Subcutaneous preadipocyte (primary cell): ENCODE data around the gene SPATA2L. TPM values are rescaled to one million over a fixed set of nuclear protein-coding genes. Genes with fewer than 3 reads are reported as not detected.

Experiments used
- total RNA-seq: library from RNA; depleted of rRNA; stranded (reverse); fragments of >200 nt; gene quantifications from 2 replicates; pipeline ENCODE4 v1.2.3, GENCODE V29; 2012

SPATA2L gene
- total RNA-seq = 9.6 and 11.5 TPM in 2 replicates

GRCh38 chr16:89701425-89702406 is at the start of gene SPATA2L:
SPATA2L (minus strand) TSS chr16:89701705; CDS start chr16:89701232, 473 bp downstream.

GRCh38 chr16:89720813-89721545 is 19.5 kb upstream of the SPATA2L start, which contains the start of the genes VPS9D1 and ZNF276:
VPS9D1 (minus strand) TSS chr16:89720898; CDS start chr16:89720861, 37 bp downstream.
ZNF276 (plus strand) TSS chr16:89721537; CDS start chr16:89721641, 104 bp downstream.

GRCh38 chr16:89686520-89687091 is 14.9 kb downstream of the SPATA2L start, which contains the start of gene CDK10:
CDK10 (plus strand) TSS chr16:89686689; CDS start chr16:89686711, 22 bp downstream.

GRCh38 chr16:89657442-89658220 is 43.9 kb downstream of the SPATA2L start, which contains the start of the genes CHMP1A and SPATA33:
CHMP1A (minus strand) TSS chr16:89657708; CDS start chr16:89657588, 120 bp downstream.
SPATA33 (plus strand) TSS chr16:89657836; CDS start chr16:89657912, 76 bp downstream.

Other genes starting within 250 kb of the SPATA2L start
- 63.9 and 84.5 TPM in 2 replicates for gene ANKRD11, start 211.1 kb downstream of the SPATA2L start, total RNA-seq
- 86.7 and 119 TPM in 2 replicates for gene SPG7, start 193.3 kb downstream of the SPATA2L start, total RNA-seq
- gene RPL13, start 141.0 kb downstream of the SPATA2L start, total RNA-seq = 2,094 and 3,716 TPM in 2 replicates
- 12.1 and 29.9 TPM in 2 replicates for gene CPNE7, start 125.9 kb downstream of the SPATA2L start, total RNA-seq
- gene DPEP1, start 88.1 kb downstream of the SPATA2L start, total RNA-seq = not detected in 2 replicates
- gene CHMP1A, start 44.0 kb downstream of the SPATA2L start, total RNA-seq = 107 and 114 TPM in 2 replicates
- gene SPATA33, start 43.9 kb downstream of the SPATA2L start, total RNA-seq = 2.6 and 2.9 TPM in 2 replicates
- 32.3 and 33.8 TPM in 2 replicates for gene CDK10, start 15.0 kb downstream of the SPATA2L start, total RNA-seq
- 6.8 and 7.7 TPM in 2 replicates for gene VPS9D1, start 19.2 kb upstream of the SPATA2L start, total RNA-seq
- gene ZNF276, start 19.8 kb upstream of the SPATA2L start, total RNA-seq = 8.8 and 16.2 TPM in 2 replicates
- gene FANCA, start 114.9 kb upstream of the SPATA2L start, total RNA-seq = 17.3 and 35.8 TPM in 2 replicates
- gene SPIRE2, start 126.8 kb upstream of the SPATA2L start, total RNA-seq = 2.6 and 3.9 TPM in 2 replicates
- 159 and 180 TPM in 2 replicates for gene TCF25, start 171.9 kb upstream of the SPATA2L start, total RNA-seq
- 3.3 TPM in 2 replicates for gene MC1R, start 217.2 kb upstream of the SPATA2L start, total RNA-seq
- gene TUBB3, start 221.6 kb upstream of the SPATA2L start, total RNA-seq = 248 and 348 TPM in 2 replicates
- 49.6 and 51.6 TPM in 2 replicates for gene DEF8, start 247.1 kb upstream of the SPATA2L start, total RNA-seq